Measurements from ENCODE around the gene TRIM9.

Gene TRIM9

GRCh38 chr14:51094901-51095853 is at the start of gene TRIM9:
TRIM9 (minus strand) TSS chr14:51095105; CDS start chr14:51094939, 166 bp downstream.
- DNase-seq: peak; percentile 99

DNA sequence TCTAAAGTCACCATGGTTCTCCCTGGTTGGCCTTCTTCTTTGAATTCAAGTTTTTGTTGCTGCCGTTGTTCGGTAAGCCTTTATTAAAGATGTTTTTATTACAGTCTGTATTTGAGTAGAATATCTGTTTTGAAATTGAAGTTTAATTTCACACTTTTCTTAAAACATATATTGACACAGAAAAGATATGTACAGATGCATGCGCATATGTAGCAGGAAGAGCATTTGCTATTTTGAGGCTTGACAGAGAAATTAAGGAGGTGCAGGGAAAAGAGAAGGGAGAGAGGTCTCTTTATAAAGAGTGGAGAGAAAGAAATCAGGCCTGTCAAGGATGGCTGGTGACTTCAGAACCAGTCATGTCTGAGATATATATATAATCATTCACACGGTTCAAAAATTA is 46.0 kb upstream of the TRIM9 start:
- no peak for DNase-seq

- no peak for DNase-seq
These were observed 45.4 kb upstream of the TRIM9 start for GRCh38 chr14:51140338-51140737.

- DNase-seq: peak; percentile 3
These were observed 44.3 kb upstream of the TRIM9 start for GRCh38 chr14:51139121-51139681.

DNA sequence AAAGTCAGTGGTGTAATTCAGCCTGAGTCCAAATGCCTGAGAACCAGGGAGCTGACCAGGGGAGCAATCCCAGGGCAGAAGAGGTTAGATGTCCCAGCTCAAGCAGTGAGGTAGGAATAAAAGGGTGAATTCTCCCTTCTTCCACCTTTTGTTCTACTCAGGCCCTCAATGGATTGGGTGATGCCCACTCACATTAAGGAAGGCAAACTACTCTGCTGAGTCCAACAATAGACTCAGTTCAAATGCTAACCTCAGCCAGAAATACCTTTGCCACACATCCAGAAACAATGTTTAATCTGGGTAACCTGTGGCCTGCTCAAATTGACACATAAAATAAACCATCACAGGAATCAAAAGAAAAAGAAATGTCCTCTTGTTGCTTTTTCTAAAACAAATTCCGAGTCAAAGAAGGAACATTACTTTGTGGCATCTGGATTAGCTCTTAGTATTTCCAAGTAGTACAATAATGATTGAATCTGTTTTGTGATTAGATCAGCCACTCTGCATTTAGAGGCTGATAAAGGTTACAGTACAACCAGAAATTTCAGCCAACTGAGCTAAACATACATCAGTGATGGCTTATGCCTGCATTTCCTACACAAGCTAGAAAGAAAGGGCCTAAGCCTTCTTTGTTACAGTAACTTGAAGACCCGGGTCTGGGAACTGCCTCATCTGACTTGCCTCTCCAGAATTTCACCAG is 43.6 kb upstream of the TRIM9 start:
- DNase-seq: no peak

DNA sequence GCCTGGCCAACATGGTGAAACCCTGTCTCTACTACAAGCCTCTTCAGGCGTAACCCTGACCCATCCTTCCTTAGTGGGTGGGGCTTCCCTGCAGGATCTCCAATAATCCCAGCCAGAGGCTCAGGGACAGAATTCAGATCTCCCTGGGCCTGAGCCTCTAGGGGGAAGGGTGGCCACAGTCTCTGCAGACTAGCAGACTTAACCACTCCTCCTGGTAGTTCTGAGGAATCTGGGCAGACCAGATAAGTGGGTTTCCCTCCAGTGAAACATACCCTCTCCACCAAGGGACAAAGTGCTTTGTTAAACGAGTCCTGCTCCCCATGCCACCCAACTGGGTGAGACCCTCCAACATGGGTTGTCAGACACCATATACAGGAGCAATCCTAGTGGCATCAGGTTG is 36.6 kb upstream of the TRIM9 start:
- DNase-seq: no peak

DNA sequence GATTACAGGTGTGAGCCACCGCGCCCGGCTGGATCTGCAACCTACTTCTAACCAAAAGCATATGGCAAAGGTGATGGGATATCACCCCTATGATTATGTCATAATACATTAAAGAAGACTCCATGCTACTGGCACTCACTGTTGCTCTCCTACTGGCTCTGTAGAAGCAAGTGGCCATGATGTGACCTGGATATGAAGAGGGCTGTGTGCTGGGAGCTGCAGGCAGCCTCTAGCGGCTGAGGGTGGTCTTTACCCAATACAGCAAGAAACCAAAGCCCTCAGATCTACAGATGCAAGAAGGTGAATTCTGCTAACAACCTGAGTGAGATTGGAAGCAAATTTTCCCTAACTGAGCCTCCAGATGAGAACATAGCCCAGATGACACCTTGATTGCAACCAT is 34.2 kb upstream of the TRIM9 start:
- DNase-seq: no peak

DNA sequence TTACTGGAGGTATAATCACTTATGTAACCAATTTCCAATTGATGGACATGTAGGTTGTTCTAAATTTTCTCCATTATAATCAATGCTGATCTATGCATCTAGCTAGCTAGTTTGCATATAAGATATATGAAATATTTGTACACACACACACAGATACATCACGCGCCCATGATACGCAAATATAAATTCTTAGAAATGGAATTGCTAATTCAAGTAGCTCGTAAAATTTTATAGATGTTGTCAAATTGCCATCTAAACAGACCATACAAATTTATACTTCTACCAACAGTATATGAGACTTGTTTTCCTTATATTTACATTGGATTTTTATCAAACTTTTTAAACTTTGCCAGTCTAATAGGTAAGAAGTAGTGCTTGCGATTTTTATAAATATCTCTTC is 29.1 kb upstream of the TRIM9 start:
- no peak for DNase-seq

GRCh38 chr14:51121096-51121495 is 26.2 kb upstream of the TRIM9 start:
- no peak for DNase-seq

GRCh38 chr14:51119411-51120051 is 24.6 kb upstream of the TRIM9 start:
- no peak for DNase-seq

- no peak for DNase-seq
These were observed 24.1 kb upstream of the TRIM9 start for GRCh38 chr14:51118993-51119392.

DNA sequence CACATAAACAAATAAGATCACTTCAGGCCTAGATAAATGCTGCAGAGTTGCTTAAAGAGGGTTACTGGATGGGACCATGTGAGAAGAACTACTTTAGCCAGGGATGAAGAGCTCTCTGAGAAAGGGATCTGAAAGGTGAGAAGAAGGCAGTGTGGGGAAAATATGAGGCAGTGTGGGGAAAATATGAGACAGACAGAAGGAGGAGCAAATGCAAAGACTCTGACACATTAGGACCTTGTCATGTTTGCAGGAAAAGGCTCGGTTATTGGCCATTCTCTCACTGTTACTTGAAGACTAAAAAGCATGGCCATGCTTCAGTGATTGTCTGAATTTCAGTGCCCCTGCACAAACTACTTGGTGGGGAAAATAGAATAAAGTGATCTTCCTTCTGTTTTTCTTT is 22.7 kb upstream of the TRIM9 start:
- no peak for DNase-seq

- DNase-seq: no peak
These were observed 21.8 kb upstream of the TRIM9 start for GRCh38 chr14:51116682-51117081.

- no peak for DNase-seq
These were observed 14.7 kb upstream of the TRIM9 start for GRCh38 chr14:51109651-51110050.

GRCh38 chr14:51107801-51108200 is 12.9 kb upstream of the TRIM9 start:
- DNase-seq: no peak

DNA sequence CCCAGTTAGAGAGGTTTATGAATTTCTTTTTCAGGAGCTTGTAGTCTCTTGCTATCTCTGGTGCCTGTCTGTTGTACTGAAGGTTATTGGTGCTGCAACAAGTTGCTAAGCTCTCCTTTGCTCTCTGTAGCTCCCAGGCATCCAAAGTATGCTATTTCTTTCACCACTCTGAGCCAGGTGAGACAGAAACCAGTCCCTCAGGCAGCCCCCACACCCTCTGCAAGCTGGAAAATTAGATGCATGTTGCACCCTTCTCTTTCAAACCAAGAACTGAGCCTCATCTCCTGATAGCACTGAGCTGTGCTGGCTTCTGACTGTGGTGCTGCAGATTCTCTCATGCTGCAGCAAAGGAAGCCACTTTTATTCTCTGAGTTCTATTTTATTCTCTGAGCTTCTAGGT is 9.6 kb upstream of the TRIM9 start:
- no peak for DNase-seq

GRCh38 chr14:51097287-51097686 is 2.4 kb upstream of the TRIM9 start:
- no peak for DNase-seq

- DNase-seq: no peak
These were observed 2.0 kb upstream of the TRIM9 start for GRCh38 chr14:51096870-51097269.

DNA sequence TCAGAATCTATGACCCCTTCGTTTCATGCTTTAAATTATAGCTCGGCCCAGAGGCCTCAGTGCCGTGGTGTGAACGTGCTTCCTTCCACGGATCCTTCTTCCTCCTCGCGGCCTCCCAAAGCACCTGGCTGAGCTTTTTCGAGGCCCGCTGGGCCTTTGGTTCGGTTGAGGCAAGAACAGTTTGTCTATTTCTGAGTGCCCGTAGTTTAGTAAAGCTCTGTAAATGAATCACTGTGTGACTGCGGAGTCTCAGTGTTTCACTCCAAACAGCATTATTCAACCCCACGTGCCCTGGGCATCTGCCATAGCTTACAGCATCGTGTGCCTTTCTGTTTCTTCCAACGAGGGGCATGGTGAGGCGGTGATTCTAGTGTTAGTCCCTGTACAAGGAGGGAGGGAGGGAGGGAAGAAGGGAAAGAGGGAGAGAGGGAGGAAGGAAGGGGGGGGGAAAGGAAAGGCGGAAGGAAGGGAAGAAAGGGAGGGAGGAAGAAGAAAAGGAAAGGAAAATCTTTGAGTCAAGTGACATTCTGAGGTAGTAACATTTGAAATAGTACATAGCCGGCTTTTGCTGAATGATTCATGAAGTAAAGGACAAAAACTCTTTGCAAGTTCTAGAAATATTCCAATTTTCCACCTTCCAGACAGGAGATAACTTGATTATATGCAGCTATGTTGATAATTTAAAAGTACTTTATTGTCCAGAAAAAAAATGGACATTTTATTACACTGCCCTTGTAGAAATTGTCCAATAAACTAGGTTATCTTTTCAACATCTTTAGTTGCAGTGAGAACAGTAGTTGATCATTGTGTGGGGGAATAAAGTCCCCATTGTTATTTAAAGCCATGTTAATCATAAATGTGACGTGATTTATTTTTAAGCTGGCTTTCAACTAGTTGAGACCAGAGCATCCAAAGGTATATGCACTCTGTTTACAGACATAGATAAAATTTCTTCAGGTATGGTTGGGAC is 1.2 kb upstream of the TRIM9 start:
- DNase-seq: peak; percentile 60

- peak; percentile 42 for DNase-seq
These were observed 553 bp downstream of the TRIM9 start for GRCh38 chr14:51094282-51094821.

- peak; percentile 88 for DNase-seq
These were observed 1.3 kb downstream of the TRIM9 start for GRCh38 chr14:51093371-51094281.
